Activated CD4-positive, alpha-beta T cell treated with anti-CD3 and anti-CD28 coated beads, Interleukin-2, Interleukin-6, amounts not matched to agents 100 ng/mL and 50 ng/mL, durations not matched to agents 16 hours and 8 hours (primary cell): ENCODE measurements around the gene ADCY9.

ENCODE experiments used
- DNase-seq: peaks from one replicate; pipeline ENCODE4 v3.0.0-alpha.2; 2020

ADCY9 gene

DNA sequence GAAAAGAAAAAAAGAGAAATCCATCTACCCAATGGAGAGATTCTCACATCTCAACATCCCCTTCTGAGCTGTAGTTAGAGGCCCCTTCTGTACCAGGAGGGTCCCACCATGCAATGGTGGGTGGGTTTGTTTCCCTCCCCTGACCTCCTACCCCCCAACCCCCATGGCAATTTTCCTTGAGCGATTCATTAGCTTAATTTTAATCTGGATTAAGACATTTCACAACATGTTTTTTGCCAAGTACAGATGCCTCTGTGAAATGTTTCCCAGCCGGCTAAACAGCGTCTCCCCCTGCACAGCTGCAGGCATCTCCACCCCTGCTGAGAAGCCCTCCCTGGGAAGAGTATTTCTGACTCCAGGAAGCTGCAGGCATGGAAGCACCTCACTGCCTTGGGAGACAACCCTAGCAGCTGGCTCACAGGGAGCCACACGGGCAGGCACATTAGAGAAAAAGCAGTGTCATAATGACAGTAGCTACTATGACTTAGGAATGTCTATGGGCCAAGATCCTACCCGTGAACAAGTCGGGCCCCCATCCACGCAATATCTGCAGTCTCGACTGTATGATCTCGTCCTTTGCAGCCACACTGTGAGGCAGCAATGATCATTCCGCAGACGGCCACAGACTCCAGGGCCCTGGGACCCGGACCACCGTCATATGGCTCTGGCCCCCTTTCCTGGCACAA lies 117.3 kb downstream of the ADCY9 start:
- no peak for DNase-seq

DNA sequence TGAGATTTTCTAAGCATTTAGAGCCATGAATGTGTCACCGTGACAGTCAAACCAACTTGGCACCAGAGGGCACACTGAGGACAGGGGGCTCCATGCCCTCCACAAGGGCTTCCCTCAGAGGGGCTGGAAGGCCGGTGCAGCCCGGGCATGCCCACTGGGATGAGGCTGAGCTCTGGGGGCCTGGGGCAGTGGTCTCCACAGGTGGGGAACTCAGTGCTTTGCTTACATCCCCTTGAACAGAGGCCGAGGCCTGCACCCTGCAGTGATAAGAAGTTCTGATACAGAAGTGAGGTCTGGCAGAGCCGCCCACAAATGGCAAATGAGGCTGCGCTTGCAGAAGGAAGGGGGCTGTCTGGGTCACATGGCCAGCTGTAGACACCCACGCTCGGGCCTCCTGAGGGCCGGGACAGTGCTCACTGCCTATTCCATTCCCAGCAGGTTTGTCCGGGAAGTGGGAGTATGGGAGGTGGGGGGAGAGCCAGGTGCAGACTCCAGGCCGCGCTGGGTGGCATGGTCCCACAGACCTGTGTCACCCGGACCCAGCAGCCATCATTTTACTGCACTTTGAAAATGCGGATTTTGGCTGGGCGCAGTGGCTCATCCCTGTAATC lies 118.9 kb downstream of the ADCY9 start:
- DNase-seq: no peak

DNA sequence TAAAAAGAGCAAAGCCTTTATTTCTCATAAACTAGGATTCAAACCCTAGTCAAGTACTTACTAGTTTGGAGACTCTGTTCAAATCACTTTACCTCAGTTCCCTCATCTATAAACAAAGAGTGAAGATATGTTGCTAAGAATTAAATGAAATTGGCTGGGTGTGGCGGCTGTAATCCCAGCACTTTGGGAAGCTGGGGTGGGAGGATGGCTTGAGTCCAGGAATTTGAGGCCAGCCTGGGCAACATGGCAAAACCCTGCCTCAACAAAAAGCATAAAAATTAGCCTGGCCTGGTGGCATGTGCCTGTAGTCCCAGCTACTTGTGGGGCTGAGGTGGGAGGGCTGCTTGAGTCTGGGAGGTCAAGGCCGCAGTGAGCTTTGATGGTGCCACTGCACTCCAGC lies 121.2 kb downstream of the ADCY9 start:
- no peak for DNase-seq

DNA sequence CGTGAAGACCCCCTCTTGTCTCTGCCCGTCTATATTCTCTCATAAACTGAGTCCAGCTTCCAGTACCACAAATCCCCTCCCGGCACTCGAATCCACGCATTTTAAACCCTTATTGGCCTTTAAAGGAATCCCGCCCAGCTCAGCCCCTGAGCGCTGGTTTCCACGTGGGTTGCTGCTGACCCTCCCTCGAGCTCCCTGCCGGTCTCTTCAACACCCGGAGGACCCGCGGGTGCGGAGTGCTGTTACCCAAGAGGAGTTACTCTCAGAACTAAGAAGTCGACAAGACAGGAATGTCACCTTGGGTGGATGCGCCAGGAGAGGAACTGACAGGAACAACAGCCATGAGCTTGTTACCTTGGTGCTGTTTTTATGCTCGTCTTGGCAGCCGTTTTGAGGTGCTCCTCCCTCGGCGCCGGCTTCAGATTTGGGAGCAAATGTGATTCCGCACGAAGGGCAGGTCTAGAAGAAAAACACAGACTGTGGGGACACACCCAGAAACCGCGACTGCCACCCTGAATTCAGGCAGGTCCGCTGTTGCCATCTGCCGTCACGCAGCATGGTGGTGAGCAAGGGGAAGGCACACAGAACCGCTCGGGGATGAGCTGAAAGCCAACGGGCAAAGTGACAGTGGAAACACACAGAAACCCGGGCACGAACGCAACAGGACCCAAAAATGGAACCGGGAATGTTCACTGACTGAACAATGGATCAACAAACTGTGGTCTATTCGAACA lies 123.0 kb downstream of the ADCY9 start:
- DNase-seq: no peak

DNA sequence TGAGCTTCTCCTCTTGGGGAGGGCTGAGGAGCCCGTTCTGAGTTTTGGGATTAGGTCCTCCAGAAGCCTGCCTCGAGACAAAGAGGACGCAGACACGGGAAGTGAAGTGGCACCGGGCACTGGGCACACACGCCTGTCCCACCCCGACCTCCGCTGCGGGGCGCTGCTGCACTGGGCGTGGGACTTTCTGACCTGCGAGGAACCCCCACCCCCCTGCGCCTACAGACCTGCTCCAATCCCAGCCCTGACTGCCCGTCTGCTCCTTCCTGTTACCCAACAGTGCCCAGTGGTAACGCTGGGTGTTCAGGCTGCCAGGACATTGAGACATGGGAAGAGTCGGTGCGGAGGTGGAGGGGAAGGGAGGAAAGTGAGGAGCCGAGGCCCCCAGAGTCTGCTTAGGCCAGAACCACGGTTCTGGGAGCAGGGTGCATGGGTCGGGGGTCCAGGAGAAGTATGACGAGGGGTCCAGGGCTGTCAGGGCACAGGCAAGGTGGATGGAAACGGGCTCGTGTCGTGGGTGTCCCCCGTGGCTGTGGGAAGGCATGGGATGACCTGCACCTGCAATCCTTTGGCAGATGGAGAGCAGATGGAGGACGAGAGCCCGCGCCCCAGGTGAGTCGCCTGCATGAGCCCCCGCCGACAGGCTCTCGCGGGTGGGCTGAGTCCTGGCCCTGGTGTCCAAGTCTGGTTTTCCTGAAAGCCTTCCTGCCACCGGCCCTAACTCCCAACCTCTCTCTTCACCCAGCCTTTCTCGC lies 123.8 kb downstream of the ADCY9 start:
- no peak for DNase-seq

DNA sequence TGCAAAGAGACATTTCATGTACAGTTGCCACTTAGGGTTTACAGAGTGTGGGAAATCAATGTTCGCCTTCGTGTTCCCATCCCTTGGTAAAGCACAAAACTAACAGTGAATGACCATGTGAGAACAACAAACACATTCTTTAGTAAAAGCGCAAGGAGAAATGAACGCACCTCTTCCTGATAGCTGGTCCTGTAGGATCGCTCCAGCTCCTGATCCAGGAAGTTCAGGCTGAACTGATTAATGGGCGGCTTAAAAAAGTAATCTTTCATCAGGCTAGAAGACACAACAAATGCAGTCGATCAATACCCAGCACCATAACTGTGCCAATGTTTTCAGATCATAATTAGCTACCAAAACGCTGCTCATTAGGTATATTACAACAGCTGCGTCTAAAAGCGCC lies 127.4 kb downstream of the ADCY9 start:
- DNase-seq: no peak

DNA sequence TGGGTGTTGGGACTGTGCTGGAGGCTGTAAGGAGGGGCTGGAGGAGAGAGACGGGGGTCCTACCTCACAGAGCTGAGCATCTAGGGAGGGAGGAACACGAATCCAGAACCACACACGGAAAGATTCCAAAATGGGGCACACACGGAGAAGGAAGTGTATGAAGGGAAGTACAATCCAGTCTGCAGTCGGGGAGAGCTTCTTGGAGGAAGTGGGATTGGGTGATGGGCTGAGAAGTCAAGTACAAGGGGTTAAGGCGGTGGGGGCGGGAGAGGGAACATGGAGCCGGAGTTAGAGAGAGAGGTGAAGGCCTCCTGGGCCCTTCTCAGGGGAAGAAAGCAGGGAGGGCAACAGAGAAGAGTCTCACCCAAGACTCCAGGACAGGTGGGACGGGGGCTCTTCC lies 128.2 kb downstream of the ADCY9 start:
- DNase-seq: no peak

DNA sequence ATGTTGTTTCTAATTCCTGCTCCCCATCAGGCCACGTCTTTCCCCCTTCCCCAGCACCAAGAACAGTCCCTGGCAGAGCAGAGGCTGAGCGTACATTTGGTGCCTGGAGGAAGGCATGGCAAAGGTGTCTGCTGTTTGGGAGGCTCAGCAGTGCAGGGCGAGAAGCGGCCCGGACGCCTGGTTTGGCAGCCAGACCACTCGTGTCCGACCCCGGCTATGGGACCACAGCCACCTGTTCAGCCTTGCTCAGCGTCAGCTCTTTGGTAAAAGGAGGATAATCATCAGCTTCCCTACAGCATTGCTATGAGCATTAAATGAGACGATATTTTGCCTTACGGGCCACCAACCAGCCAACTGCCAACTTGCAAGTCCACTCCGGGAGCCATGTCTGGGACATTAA lies 129.0 kb downstream of the ADCY9 start:
- DNase-seq: no peak

DNA sequence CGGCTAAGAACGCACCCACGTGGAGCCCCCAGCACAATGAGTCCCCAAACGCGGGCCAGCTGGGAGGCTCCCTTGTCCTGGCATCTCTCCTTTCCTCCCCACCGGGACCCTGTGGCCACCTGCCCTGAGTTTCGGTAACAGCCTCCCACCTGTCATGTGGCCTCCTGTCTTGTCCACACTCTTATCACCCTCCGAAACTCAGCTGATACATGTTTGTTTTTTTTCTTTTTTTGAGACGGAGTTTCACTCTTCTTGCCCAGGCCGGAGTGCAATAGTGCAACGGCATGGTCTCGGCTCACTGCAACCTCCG lies 130.1 kb downstream of the ADCY9 start:
- no peak for DNase-seq

DNA sequence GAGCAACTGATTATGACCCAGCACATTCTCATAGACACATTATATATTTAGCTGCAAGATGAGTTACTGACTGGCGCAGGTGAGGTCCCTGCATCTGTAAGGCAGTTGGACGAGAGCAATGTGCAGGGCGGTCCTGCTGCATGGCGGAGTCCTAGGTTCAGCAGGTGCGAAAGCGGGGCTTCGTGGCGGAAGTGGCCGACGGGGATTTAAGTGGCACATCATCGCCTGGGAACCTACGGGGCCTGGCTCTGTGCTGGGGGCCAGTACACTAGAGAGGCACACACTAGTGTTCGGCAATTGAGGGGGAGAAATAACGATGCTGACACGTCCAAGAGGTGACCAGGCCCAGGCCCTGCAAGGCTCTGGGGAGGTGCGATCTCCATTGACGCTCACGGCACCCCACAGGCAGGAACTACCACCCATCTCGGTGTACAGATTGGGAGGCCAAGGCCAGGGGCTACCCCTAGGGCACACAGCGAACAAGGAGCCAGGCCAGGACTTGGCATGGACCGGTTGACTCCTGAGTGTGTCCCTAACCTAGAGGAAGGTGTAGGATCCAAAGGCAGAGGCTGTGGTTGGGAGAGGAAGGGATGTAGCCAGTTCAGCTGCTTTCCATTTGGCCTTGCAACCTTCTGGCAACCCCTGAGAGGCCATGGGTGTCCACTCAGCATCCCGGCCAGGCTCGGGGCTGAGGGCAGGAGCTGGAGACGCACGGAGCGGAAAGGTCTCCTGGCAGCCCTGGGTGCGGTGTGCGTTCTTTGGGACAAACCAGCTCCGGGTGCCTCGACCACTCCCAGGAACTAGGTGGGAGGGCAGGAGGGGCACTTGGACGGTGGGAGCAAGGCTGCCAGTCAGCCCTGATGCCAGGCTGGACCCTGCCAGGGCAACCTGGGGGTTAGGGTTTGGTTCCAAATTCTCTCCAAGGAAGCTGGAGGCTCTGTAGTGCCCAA lies 131.9 kb downstream of the ADCY9 start:
- no peak for DNase-seq

DNA sequence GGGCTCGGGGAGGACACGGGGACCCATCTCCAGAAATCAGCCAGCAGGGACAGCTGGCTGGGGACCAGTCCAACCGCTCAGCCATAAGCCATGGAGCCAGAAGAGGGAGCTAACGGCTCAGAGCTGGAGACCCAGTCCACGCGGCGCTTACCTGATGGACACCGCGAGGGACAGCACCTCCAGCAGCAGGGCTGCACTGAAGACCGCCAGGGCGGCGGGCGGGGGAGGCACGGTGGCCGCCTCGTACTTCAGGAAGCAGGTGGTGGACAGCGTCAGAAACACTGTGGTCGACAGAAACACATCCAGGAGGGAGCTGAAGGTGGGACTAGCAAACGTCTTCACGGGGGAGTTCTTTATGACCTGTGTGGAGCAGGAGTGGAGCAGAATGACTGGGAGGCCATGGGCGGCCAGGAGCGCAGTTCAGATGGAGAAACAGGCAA lies 133.1 kb downstream of the ADCY9 start:
- peak; percentile 45 for DNase-seq

DNA sequence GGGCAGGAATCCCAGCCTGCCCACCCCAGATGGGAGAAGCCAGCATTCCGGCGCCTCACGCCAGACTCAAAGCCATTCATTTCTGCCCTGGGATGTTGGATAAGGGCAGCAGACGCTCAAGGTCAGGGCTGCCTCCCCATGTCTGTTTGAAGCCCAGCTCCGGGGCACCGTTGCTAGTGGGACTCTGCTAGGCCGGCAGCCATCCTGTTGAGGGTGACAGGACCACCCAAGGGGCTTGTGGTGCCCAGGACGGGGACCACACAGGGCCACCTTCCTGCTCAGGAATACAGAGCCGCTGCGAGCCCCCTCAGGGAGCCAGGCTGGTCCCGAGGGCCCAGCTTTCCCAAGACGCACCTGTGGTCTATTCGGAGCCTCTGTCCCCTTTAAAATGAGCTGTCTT lies 134.0 kb downstream of the ADCY9 start:
- DNase-seq: no peak

DNA sequence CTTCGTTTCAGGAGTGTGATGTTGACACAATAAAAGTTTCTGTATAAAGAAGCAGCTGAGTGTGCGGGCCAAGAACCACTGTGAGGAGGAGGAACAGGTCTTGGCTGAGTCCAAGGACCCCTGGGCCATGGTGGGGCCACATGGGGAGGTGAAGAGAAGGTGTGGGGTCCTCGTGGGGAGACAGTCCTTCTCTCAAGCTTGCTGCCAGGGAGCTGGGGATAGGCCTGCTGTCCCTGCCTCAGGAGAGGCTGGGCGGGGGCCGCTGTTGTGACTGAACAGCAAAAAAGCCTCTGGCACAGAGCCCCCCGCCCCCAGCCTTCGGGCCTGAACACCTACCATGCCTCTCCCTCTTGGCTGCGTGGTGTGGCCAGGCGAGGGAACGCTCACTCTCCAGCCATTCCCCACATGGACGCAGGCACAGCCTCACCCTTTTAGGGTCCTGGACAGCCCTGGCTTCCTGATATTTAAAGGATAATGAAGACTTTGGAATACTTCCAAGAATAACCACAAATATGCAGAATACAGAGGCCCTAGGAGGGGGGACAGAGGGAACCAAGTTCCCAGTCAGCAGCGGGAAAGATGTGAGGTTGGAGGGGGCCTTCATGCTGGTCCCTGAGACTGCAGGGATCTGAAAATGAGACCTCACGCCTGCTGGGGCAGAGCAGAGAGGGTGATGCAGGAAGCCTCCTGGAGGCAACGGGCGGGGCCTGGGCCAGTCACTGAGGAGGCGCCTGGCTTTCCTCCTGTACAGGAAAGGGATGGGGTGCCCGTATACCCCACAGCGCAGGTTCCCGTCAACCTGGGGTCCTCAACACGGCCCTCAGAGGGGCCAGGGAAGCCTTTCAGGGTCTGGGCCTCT lies 135.8 kb downstream of the ADCY9 start:
- DNase-seq: no peak

DNA sequence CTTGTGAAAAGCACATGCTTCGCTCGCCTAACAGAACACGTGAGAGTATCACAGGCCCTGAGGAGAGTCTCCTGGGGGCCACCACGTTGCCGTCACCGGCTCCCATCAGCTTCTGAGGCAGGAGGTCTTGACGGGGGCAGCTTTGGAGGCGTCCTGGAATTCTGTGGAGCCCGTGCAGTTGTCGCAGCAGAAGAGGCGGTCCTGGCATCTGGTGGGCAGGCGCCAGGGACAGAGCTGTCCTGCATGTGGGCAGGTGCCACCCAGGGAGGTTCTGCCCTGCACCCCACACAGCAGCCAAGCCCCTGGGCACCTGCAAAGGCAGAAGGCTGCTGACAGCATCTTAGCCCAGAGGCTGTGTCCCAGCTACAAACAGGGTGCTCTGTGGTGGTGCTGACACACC lies 136.7 kb downstream of the ADCY9 start:
- DNase-seq: no peak

DNA sequence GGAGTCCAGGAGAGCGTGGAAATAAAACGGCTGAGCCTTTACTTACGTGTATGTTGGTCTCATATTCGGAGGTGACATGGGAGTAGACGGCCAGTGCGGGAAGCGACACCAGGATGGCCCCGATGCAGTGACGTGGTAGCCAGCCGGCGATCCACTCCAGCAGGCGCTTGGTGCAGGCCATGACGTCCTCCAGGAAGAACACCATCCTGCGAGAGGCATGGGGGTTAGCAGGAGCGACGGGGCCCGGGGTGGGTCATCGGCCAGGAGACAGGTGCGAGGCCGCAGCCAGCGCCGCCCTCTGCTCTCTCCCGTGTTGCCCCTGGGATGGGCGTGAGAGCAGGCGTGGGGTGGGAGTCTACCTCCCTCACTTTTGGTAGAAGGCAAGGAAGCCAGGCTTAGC lies 137.2 kb downstream of the ADCY9 start:
- no peak for DNase-seq

DNA sequence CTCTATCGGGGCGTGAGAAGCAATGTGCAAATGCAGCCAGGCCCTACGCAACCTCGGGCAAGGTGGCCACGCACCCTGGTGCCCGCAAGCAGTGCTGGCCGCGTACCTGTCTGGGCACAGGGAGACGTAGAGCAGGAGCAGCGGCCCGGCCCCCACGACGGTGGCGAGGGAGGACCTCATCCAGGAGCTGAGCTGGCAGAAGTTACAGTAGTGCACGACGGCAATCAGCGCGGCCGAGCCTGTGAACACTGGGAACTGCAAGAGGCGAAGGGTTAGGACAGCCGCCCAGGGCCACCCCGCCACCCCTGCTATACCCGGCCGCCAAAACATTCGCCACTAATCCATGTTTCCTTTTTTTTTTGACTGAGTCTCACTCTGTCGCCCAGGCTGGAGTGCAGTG lies 138.9 kb downstream of the ADCY9 start:
- DNase-seq: no peak

DNA sequence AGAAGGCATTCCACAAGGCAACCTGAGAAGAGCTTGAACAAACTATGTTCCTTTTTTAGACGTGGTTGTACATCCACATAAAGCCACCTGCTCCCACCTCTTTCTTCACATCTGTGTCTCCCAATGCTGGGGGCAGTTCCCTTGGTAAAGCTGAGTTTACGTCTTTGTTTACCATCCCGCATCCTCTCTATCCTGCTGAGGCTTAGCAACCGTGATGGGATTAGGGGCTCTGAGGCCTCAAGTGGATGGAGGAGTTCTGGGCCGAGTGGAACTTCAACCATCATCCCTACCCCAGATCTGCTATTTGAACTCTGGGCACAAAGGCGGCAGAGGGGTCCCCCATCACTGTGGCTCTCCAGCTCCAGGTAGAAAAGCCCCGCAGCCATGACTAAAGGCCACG lies 141.5 kb downstream of the ADCY9 start:
- DNase-seq: no peak

DNA sequence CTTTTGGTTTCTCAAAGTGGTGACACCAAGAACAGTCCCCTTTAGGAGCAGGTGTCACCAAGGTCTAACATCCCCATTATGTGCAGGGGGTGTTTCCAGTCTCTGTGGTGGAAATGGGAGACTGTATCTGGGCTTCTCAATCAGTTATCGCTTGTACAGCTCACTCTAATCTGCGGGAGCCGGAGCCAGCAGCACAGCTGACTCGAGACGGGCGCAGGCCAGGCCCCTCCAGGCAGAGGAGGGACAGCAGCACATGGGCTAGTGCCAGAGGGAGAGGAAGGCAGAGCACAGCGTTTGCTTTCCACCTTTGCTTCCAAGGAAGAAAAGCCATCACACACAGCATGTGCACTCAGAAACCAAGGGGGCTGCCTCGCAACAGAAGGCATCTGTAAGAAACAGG lies 144.5 kb downstream of the ADCY9 start:
- no peak for DNase-seq

DNA sequence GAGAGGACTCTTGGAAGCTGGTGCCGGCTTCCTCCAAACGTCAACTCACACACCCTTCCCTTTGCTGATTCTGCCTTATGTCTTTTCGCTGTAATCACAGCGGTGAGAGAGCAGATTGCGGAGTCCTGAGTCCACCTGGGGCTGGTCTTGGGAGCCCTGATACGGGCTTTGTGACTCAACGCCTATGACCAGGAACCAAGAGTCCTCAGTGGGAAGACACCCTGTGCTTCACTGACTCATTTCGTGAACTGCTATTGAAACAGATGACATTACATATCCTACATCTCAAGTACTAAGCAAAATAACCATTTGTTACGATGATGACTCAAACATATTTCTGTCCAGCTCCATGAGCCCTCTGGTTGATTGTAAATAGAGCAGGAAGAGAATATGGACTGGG lies 145.0 kb downstream of the ADCY9 start:
- DNase-seq: peak; percentile 34

DNA sequence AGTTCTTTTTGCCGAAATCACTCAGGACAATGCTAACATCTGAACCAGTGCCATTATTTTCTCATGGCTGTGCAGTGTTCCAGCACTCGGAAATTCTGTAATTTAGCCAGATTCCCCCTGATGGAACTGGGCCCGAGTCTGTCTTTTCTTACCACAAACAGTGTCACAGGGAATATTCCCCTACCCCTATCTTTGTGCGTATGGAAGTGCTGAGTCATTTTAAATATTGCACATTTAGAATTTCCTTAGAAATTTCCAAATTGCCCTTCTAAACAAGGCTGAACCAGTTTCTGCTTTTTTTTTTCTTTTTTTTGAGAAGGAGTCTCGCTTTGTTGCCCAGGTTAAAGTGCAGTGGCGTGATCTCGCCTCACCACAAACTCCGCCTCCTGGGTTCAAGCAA lies 147.7 kb downstream of the ADCY9 start:
- no peak for DNase-seq

DNA sequence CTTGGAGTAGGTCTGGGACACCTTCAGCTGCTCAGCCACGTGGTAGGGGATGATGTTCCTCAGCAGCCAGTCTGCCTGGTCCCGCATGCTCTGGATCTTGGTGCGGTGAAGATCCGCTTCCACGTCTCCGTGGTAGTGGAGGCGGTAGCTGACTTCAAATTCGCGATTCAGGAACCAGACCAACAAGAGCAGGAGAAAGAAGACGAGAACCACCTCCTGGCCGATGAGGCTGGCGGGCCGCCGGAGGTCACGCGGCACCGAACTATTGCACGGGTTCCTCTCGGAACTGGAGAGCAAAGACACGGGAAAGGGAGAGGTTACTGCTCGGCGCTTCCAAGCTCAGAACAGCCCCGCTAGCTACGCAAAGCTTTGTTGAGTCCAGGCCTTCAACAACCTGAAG lies 149.6 kb downstream of the ADCY9 start:
- no peak for DNase-seq
